Stomach smooth muscle (tissue), 2 donors: Measurements from ENCODE around the gene RIOX2.

Experiments
- H3K27ac ChIP-seq: one replicate; pipeline ENCODE4 v1.7.0; 2013; ENCODE audit warnings: mild to moderate bottlenecking, low read length, inconsistent platforms
- H3K27me3 ChIP-seq, 2 donors: one replicate each; pipeline ENCODE4 v1.7.0; 2013; ENCODE audit warnings: low read length in 2 of 2; ENCODE audit not compliant: insufficient read depth in 2 of 2, control insufficient read depth in 1 of 2
- H3K36me3 ChIP-seq, 2 donors: one replicate each; pipeline ENCODE4 v1.7.0; 2013; ENCODE audit warnings: low read length in 2 of 2; ENCODE audit not compliant: control insufficient read depth in 2 of 2, insufficient read depth in 2 of 2
- H3K4me1 ChIP-seq: one replicate; pipeline ENCODE4 v1.7.0; 2013; ENCODE audit warnings: low read length; ENCODE audit not compliant: control insufficient read depth, insufficient read depth
- H3K4me3 ChIP-seq, 2 donors: one replicate each; pipeline ENCODE4 v1.7.0; 2013; ENCODE audit warnings: low read length in 2 of 2
- H3K9ac ChIP-seq, 2 donors: one replicate each; pipeline ENCODE4 v1.7.0; 2013; ENCODE audit warnings: low read length in 2 of 2, mild to moderate bottlenecking in 1 of 2
- H3K9me3 ChIP-seq, 2 donors: one replicate each; pipeline ENCODE4 v1.7.0; 2013; ENCODE audit warnings: low read length in 2 of 2; ENCODE audit not compliant: control insufficient read depth in 2 of 2
- donor health status: healthy.
- donor health status: Pancreatic carcinoma.

The RIOX2 gene

DNA sequence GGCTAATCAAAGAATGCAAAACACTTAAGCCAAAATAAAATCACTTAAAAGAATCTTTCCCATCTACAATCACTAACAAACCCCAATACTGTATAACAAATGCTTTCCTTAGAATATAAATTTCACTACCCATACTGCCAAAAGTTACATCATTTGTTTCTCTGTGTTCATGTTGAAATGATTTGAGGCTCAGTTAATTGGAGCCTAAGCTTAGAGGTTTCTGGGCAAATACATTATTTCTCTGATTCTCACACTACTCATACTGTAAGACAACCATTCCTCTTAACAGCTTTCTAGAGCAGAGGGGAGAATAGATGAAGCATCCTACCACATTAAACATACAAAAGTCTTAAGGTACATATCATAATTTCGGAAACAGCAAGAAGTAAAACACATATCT, 2.1 kb downstream of the RIOX2 start:
- Histone ChIP-seq H3K36me3 (no peaks in the 10 kb centered on the region), H3K9ac (no peak overlapping the region), H3K4me3 (no peak overlapping the region), H3K27me3 (no peaks in the 10 kb centered on the region), H3K9me3 (no peaks in the 10 kb centered on the region), H3K4me1 (peaks cover 9% of the 10 kb centered on the region), H3K27ac (no peak overlapping the region)

DNA sequence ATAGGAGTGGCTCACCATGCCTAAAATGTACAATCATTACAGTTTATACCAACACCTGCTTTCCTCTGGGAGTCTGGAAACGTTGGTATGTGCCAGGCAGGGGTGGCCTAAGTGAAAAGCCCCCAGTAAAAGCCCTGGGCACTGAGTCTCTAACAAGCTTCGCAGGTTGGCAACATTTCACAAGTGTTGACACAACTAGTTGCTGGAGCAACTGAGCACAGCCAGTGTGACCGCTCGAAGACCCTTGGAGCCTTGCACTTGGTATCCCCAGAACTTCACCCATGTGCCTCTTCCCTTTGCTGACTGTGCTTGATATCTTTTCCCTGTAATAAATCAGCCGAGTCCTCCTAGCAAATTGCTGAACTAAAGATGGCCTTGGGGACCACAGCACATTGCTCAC, 2.7 kb downstream of the RIOX2 start:
- Histone ChIP-seq H3K4me1 (peaks cover 9% of the 10 kb centered on the region), H3K27ac (no peak overlapping the region), H3K36me3 (no peaks in the 10 kb centered on the region), H3K27me3 (no peaks in the 10 kb centered on the region), H3K9ac (no peak overlapping the region), H3K4me3 (no peak overlapping the region), H3K9me3 (no peaks in the 10 kb centered on the region)

DNA sequence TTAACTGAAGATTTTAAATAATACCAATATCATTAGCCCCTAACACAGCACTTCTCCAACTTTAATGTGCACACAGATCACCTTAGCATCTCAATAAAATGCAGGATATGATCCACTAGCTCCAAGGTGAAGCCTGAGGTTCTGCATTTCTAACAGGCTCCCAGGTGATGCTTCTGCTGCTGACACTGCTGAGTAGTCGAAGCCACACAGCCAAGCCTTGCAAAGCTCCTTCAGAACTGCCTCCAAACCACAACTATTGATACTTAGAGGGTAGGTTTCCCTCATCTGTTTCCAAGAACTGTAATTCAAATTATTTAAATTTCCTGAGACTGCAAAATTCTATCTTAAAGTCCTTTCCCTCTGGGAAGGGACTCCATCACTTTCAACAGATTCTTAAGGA, 3.9 kb downstream of the RIOX2 start:
- Histone ChIP-seq H3K9me3 (no peaks in the 10 kb centered on the region), H3K36me3 (peaks cover 0 to 4% of the 10 kb centered on the region in 2 donors), H3K4me1 (peaks cover 9% of the 10 kb centered on the region), H3K27me3 (no peaks in the 10 kb centered on the region), H3K4me3 (no peak overlapping the region), H3K27ac (no peak overlapping the region), H3K9ac (no peak overlapping the region)

DNA sequence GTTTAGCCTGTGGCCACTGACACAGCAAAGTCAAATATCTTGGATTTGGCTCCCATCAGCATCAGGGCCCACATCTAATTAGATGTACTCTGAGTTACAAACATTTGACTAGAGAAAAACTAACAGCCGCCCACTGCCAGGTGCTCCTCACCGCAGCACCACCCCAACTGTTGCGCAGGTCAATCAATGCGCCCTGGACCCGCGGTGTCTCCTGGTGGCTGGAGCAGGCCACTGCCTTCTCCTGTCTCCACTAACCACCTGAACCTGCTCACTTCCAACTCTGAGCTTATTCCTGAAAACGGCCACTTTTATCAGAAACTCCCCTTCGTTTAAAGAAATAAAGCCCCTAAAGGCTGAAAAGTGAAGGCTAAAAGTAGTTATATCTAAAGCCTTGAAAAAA, 4.3 kb downstream of the RIOX2 start:
- no peak overlapping the region for H3K27ac ChIP-seq
- H3K4me1 ChIP-seq, result peaks cover 8% of the 10 kb centered on the region

DNA sequence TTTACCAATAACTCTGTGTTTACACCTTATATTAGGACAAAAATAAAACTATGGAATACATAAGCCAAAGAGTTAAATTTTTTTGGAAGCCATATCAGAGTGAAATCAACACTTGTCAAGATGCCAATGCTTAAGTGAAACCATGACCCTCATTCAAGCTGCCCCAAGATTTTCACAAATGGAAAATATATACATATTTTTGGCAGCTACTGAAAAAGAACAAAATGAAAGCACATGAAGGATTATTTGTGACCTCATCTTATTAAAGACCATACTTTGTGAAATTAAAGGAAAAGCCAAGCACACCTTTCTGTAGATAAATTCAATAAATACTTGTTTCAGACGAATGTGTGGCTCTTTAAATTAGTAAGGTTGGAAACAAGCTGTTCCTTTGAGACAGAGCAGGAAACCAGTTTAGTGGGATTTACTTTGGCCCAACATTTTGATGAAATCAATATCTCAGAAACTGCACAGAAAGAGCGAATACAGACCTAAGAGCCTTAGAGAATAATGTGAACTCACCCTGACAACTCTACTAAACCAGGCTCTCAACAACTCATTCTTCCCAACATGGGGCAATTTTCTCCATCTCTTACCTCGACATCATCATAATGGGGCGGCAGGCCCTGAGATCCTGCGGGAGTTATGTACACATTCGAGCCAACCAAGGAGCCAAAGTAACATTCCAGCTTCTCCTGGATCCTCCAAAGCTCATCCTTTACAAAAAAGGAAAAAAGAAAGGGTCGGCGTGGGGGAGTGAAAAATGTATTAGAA, 11.1 kb downstream of the RIOX2 start:
- H3K36me3 ChIP-seq, result peaks cover 0 to 6% of the 10 kb centered on the region in 2 donors

More for the DNA sequence above, 4.3 kb downstream of the RIOX2 start:
- Histone ChIP-seq H3K27me3 (no peaks in the 10 kb centered on the region), H3K36me3 (peaks cover 0 to 4% of the 10 kb centered on the region in 2 donors), H3K4me3 (no peak overlapping the region), H3K9me3 (no peaks in the 10 kb centered on the region), H3K9ac (no peak overlapping the region)

DNA sequence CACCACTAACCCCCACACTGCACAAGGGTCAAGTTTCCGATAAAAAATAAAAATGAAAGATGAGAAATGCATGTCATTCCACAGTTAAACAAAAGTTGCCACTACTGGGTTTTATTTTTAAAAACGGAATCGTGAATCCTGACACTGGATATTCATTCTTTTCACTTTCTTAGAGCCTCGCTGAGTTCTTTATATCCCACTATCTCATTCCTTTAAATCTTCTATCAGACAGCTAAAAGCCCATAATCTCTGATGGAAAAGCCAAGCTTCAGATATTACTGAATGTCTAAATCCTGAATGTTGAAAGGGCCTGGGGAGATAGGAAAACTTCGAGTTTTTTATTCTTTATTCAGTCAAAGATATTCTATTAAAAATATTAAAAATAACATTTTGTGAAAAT, 11.7 kb downstream of the RIOX2 start:
- no peak overlapping the region for H3K4me3 ChIP-seq
- peaks cover 5% of the 10 kb centered on the region for H3K4me1 ChIP-seq
- H3K27ac ChIP-seq, result no peak overlapping the region
- peaks cover 4 to 10% of the 10 kb centered on the region in 2 donors for H3K36me3 ChIP-seq
- H3K9ac ChIP-seq, result no peak overlapping the region
- no peaks in the 10 kb centered on the region for H3K9me3 ChIP-seq
- H3K27me3 ChIP-seq, result no peaks in the 10 kb centered on the region

More for the DNA sequence above, 11.1 kb downstream of the RIOX2 start:
- no peak overlapping the region for H3K9ac ChIP-seq
- no peak overlapping the region for H3K27ac ChIP-seq
- no peaks in the 10 kb centered on the region for H3K27me3 ChIP-seq
- no peak overlapping the region for H3K4me3 ChIP-seq
- H3K9me3 ChIP-seq, result no peaks in the 10 kb centered on the region
- H3K4me1 ChIP-seq, result peaks cover 5% of the 10 kb centered on the region

DNA sequence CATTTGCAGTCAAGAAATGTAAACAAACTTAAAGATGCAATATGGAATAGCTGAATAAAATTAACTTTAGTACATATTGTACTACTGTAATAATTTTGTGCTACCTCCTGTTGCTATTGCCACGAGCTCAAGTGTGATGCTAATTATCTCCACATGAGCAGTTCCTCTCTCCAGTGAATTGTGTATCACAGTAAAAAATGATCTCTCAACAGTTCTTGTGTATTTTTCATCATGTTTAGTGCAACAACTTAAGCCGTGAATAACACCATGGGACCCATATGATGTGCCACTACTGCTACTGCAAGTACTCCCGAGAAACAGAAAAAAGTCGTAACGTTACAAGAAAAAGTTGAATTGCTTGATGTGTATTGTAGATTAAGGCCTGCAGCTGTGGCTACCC, 12.4 kb downstream of the RIOX2 start:
- Histone ChIP-seq H3K4me1 (peaks cover 5% of the 10 kb centered on the region), H3K9ac (no peak overlapping the region), H3K27me3 (no peaks in the 10 kb centered on the region), H3K4me3 (no peak overlapping the region), H3K9me3 (no peaks in the 10 kb centered on the region), H3K36me3 (peaks cover 4 to 11% of the 10 kb centered on the region in 2 donors), H3K27ac (no peak overlapping the region)

DNA sequence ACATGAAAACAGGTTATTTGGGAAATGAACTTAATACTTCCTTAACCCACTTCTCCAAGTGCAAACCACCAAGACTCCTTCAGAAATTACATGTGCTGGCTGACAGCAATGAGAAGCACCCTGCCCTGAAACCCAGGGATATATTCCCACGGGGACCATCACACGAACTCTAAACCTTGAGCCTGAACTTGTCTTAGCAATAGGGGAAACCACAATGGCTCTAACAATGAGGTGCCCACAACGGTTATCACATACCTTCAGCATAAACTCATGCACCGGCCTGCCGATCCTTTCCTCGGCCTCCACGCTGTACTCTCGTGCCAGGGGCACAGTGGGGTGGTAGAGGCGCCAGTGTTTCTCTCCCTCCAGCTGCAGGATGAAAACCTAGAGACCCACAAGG, 13.4 kb downstream of the RIOX2 start:
- Histone ChIP-seq H3K4me3 (no peak overlapping the region), H3K27me3 (no peaks in the 10 kb centered on the region), H3K4me1 (peaks cover 5% of the 10 kb centered on the region), H3K27ac (peak overlapping the region; percentile 31), H3K9ac (no peak overlapping the region), H3K36me3 (peaks cover 4 to 18% of the 10 kb centered on the region in 2 donors), H3K9me3 (no peaks in the 10 kb centered on the region)

DNA sequence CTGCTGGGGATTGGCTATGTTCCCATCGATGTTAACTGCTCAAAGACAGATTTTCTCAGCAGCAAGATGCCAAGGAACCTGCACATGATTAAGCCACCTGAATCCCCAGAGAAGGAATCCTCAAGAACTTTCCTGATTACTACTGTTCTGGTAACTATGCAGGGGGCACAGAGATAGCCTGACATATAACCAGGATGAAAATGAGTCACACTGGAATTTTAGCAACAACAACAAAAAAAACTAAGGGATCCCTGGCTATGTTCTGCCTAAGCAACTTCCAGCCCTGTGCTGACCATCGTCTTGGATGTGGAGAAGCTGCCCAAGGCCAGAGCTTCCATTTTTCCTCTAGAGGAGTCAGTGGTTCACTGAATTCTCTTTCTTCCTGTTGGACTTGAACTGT, 13.8 kb downstream of the RIOX2 start:
- Histone ChIP-seq H3K4me3 (no peak overlapping the region), H3K27me3 (no peaks in the 10 kb centered on the region), H3K4me1 (peaks cover 5% of the 10 kb centered on the region), H3K27ac (peak overlapping the region; percentile 31), H3K9ac (no peak overlapping the region), H3K9me3 (no peaks in the 10 kb centered on the region), H3K36me3 (peaks cover 6 to 15% of the 10 kb centered on the region in 2 donors)

DNA sequence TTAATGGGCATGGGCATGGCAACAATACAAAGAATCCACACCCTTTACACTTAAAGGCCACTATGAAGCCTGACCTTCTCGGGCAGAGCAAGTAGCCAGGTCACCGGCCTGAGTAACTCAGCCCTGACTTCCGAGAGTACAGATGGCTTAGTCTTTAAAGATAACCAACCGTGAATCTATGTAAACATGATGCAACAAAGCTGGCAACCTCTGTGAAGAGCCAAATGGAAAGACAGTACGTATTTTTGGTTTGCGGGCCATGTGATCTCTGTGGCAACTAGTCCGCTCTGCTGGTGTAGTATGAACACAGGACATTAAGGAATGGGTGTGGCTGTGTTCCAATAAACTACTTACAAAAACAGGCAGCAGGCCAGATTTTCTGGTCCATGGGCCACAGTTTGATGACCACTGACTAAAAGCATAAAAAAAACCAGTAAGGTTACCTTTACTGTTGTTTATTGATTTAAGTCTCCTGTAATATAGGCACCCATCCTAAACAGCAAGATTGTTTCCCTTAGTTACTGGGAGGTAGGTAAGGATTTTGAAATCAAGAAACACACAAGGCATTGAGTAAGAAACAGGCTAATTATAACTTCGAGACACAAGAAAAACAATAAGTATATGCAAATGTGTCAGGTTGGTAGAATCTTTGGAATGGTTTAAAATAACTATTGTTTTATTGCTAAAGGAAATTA, 14.5 kb downstream of the RIOX2 start:
- no peak overlapping the region for H3K9ac ChIP-seq
- H3K9me3 ChIP-seq, result no peaks in the 10 kb centered on the region
- H3K36me3 ChIP-seq, result peaks cover 11 to 16% of the 10 kb centered on the region in 2 donors
- H3K27ac ChIP-seq, result no peak overlapping the region
- H3K4me3 ChIP-seq, result no peak overlapping the region
- peaks cover 5% of the 10 kb centered on the region for H3K4me1 ChIP-seq
- H3K27me3 ChIP-seq, result no peaks in the 10 kb centered on the region

DNA sequence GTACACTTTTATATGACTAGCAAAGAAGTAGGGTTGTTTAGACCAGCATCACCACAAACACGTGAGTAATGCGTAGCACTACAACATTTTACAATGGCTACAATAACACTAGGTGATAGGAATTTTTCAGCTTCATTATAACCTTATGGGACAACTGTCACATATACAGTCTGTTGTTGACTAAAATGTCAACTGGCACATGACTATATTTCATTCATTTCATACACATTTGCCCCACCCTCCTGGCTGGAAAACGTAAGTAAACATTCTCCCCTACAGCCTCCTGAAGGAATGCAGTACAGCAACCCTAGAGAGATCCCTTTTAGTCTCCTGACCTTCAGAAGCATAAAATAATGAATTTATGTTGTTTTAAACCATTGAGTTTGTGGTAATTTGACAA, 16.2 kb downstream of the RIOX2 start:
- H3K27ac ChIP-seq, result no peak overlapping the region
- H3K27me3 ChIP-seq, result no peaks in the 10 kb centered on the region
- peaks cover 16 to 25% of the 10 kb centered on the region in 2 donors for H3K36me3 ChIP-seq
- H3K4me1 ChIP-seq, result peaks cover 5% of the 10 kb centered on the region
- H3K9ac ChIP-seq, result no peak overlapping the region
- no peak overlapping the region for H3K4me3 ChIP-seq
- H3K9me3 ChIP-seq, result no peaks in the 10 kb centered on the region
